HL-60/S4 treated with phorbol 12-myristate 13-acetate at 8.2 ng/mL for 4 days and 3 days (cell line): ENCODE results near the gene ARHGAP45.

Experiments
- in situ Hi-C: fragments of 300-500 bp; cut with MboI; formaldehyde crosslinking; loops from 2 replicates; pipeline ENCODE4 v1.15.0; 2022; ENCODE audit warnings: low sequenced_read_pairs

ARHGAP45 gene

DNA sequence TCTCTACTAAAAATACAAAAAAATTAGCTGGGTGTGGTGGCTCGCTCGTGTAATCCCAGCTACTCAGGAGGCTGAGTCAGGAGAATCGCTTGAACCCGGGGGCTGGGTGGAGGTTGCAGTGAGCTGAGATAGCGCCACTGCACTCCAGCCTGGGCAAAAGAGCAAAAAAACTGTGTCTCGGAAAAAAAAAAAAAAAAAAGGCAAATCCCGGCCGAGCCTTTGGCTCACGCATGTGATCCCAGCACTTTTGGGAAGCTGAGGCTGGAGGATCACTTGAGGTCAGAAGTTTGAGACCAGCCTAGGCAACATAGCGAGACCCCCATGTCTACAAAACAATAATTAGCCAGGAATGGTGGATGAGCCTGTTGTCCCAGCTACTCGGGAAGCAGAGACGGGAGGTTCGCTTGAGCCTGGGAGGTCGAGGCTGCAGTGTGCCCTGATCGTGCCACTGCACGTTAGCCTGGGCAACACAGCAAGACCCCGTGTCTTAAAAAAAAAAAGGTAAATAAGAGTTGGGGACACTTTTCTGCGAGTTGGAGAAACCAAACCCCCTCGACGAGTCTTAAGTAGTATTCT is 36.3 kb downstream of the ARHGAP45 start:
- in situ Hi-C loops, result no loop called here

DNA sequence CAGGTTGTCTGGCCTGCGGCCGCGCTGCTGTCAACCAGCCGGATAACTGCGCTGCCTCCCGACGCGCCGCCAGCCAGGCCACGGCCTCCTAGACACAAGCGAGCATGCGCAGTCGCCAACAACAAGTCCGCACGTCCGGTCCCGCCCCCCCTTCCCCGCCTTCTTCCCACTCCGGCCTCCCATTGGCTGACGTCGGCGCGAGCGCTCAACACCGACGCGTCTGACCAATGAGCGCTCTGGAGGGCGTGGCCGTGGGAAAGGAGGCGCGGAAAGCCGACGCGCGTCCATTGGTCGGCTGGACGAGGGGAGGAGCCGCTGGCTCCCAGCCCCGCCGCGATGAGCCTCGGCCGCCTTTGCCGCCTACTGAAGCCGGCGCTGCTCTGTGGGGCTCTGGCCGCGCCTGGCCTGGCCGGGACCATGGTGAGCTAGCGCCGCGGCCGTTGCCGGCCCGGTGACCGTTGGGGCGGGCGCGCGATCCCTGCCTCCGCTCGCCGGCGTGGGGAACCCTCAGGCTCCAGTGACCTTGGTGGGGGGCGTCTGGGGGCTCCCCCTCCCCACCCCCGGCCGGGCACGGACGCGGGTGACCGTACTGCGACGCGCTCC is 36.8 kb downstream of the ARHGAP45 start, which contains the start of gene GPX4:
GPX4 (plus strand) TSS at position 287 of the 603 bp plus-strand sequence; CDS start at position 337, 50 bp downstream.
- in situ Hi-C loops, result no loop called here

DNA sequence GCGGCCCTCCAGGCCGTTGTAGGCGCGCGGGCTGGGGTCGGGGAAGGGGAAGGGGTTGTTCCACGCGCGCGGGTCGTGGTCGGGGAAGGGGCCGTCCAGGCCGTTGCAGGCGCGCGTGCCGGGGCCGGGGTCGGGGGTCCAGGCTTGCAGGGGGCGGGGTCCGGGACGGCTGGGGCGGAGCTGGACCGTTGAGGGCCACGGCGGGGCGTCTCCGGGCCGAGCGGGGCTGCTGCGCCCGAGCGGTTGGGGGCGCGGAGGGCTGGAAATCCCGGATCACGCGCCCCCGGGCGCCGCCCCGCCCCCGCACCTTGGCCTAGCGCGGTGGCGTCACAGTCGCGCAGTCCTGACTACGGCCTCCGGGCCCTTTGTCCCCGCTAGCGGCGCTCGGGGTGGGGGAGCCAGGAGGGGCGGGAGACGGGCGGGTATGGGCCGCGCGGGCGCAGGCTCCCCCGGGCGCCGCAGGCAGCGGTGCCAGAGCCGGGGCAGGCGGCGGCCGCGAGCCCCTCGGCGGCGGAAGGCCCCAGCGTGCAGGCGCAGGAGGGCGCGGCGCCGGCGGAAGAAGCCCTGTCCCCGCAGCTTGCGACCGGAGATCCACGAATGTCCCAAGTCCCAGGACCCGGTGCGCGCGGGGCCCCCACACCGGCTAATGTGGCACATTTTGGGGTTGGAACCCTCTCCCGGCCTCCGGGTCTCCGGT is 37.5 kb downstream of the ARHGAP45 start:
- in situ Hi-C loops, result no loop called here

DNA sequence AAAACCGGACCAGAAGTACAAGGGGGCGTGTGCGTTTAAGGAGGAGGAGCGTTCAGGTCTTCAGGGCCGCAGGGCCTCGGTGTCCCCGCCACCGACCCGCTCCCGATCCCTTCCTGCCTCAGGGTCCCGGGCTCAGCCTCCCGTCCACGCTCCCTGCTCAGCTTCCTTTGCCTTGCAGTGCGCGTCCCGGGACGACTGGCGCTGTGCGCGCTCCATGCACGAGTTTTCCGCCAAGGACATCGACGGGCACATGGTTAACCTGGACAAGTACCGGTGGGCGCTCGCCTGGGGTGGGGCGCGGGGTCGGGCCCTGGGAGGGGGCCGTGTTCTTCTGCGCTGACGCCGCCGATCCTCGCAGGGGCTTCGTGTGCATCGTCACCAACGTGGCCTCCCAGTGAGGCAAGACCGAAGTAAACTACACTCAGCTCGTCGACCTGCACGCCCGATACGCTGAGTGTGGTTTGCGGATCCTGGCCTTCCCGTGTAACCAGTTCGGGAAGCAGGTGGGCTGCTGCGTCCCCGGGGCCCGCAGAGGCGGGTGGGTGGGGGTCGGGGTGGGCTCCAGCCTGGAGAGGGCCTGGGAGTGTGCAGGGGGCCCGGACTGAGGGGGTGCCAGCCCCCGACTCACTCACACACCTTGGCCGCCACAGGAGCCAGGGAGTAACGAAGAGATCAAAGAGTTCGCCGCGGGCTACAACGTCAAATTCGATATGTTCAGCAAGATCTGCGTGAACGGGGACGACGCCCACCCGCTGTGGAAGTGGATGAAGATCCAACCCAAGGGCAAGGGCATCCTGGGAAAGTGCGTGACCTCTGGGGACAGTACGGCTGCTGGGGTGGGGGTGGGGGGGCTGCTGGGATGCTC is 38.3 kb downstream of the ARHGAP45 start:
- in situ Hi-C loops, result no loop called here

DNA sequence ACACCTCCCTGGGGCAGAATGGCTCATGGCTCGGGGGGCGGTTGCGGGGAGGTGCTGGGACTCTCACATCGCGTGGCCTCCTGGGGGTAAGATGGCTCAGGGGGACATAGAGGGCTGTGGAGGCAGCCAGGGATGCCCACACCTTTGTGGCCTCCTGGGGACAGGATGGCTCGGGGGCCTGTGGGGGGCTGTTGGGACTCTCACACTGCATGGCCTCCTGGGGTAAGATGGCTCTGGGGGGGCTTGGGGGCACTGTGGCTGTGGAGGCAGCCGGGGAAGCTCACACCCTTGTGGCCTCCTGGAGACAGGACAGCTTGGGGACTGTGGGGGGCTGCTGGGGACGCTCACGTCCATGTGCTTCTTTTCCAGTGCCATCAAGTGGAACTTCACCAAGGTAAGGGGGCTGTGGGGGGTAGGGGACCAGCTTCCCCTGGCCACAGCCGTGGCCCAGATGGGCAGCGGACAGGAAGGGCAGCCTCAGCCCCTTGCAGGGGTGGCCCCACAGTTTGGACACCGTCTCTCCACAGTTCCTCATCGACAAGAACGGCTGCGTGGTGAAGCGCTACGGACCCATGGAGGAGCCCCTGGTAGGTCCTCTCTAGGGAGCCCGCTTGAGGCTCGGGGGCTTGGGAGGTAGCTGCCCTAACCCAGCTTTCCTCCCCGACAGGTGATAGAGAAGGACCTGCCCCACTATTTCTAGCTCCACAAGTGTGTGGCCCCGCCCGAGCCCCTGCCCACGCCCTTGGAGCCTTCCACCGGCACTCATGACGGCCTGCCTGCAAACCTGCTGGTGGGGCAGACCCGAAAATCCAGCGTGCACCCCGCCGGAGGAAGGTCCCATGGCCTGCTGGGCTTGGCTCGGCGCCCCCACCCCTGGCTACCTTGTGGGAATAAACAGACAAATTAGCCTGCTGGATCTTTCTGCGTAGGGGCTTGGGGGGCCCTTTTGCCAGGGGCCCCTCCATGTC is 39.2 kb downstream of the ARHGAP45 start:
- in situ Hi-C loops, result no loop called here

DNA sequence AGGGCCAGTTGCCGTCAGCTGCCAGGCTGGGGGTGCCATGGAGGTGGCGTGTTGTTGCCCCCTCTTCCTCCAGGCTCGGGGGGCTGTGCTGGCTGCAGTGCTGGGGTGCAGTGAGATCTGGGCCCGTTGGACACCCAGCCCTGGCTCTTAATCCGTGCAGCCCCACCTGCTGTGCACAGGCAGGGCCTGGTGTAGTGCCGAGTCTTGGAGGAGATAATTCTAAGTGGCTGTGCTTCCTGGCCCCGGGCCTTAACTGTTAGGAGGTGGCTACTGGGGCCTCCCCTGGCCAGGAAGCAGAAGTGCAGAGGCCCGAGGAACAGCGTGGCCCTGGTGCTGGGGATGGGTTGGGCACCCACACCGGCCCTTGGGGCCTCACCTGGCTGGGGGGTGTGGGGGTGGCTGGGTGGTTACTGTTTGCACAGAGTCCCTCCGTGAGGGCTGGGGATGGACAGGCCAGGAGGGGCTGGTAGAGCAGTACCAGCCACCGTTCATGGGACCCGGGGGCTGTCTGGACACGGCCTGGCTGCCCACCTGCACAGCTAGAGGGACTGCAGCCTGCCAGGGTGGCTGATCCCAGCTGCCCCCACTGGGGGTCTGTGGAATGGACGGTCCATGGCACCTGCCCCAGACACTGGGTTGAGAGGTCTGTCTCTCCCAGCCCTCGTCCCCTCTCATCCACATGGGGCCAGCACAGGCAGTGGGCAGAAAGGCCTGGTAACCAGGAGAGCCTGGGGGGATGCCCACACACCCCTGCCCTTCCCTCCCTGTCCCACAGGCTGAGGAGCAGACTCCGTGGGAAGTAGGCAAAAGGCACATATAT is 40.1 kb downstream of the ARHGAP45 start:
- in situ Hi-C loops, result no loop called here

DNA sequence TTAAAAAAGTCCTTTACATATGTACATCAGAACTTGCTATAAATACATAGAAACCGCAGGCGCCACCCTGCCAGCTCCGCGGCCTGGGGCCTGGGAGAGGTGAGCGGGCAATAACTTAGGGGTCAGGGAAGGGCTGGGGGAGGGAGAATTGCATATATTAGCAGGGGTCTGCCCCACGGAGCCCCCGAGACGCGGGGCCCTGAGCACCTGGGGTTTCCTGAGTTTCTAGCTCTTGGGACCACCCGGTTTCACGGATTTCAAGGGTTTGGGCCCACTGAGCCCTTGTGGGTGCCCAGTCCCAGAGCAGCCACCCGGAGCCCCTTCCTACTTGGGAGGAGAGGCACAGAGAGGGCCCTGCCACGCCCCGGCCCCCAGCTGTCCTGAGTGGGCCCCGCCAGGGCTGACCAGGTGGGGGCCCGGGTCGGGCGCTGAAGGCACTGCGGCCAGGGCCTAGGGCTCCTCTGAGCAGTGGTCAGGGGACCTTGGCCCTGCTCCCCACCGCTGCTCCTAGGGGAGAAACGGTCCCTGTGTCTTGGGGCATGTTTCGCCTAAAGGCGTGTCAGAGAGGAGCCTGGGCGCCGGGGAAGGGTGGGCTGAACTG is 40.8 kb downstream of the ARHGAP45 start:
- in situ Hi-C loops, result no loop called here

DNA sequence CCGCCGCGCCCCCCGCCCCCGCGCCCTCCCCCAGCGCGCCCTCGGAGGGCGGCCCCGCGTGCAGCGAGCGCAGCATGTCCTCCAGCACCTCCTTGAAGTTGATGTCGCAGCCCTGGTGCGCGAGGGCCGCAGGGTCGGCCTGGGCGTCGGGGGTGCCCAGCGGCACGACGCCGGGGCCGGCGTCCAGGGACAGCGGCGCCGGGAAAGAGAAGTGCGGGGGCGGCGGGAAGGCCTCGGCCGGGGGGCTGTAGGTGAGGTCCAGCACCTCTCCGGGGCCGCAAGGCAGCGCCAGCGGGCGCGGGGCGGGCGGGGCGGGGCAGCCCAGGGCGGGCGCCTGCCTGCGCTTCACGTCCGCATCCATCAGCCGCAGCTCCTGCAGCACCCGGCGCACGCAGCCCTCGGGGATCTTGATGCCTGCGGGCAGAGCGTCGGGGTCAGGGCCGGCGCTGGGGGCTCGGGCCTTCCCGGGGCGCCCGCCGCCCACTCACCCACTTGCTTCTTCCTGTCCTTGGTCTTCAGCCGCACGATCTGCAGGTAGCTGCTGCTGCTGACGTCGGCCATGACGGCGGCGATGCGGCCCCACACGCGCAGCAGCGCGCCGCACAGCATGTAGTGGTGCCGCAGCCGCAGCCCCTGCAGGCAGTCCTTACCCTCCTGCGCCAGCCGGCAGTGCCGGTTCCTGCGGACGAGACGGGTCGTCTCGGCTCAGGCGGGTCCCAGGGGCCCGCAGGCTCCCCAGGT is 41.5 kb downstream of the ARHGAP45 start:
- in situ Hi-C loops, result no loop called here

DNA sequence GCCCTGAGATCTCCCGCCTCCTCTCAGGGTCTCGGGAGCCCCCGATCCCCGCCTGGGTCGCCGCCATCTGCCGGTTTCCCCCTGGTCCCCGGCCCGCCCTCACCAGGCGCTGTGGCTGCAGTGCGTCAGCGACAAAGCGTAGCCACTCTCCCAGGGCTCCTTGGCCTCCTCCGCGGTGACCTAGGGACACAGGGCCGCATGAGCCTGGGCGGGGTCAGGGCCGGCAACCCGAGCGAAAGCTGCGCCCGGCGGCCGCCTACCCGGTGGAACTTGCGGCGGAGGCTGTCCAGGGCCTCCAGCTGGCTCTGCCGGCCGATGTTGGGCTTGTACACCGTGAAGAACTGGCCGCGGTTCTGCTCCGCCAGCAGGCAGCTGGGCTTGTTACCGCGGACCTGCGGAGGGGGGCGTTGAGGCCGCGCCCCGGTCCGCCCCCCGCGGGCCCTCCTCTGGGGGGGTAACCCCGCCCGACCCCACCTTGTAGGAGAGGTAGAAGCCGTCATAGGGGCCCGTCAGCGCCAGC is 42.1 kb downstream of the ARHGAP45 start:
- in situ Hi-C loops, result no loop called here

DNA sequence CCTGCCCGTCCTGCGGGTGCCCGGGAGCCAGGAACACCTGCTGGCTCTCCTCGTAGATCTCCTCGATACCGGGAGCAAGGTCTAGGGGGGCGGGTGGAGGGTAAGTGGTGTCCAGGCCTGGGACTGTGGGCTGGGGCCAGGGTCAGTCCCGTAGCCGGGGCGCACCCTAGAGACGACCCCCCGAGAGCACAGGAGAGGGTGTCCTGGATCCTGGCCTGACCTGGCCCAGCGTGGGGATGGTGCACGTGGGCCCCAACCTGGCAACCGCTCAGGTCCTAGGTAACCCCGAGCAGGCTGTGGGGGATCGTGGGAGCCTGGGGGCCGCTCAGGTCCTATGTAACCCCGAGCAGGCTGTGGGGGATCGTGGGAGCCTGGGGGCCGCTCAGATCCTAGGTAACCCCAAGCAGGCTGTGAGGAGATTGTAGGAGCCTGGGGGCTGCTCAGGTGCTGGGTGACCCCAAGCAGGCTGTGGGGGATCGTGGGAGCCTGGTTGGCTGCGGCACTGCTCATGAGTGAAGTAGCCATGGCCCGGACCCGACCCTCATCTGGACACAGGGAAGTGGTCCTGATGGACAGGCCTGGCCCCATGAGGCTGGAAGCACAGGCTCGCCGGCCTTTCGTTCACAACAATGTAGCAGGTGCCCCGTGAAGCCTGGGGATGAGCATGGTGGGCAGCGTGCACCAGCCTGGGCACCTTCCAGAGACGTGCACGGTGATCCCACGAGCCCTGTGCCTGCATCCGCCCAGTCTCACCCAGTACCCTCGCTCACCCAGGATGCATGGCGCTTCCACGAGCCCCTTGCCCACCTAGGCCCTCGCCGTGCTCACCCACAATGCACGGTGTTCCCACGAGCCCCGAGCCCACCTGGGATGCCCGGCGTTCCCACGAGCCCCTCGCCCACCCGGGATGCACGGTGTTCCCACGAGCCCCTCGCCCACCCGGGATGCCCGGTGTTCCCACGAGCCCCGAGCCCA is 43.0 kb downstream of the ARHGAP45 start:
- in situ Hi-C loops, result loop anchor here (10.0 kb wide), 1 partner anchor 85 kb away; no protein-coding TSS in a partner anchor

DNA sequence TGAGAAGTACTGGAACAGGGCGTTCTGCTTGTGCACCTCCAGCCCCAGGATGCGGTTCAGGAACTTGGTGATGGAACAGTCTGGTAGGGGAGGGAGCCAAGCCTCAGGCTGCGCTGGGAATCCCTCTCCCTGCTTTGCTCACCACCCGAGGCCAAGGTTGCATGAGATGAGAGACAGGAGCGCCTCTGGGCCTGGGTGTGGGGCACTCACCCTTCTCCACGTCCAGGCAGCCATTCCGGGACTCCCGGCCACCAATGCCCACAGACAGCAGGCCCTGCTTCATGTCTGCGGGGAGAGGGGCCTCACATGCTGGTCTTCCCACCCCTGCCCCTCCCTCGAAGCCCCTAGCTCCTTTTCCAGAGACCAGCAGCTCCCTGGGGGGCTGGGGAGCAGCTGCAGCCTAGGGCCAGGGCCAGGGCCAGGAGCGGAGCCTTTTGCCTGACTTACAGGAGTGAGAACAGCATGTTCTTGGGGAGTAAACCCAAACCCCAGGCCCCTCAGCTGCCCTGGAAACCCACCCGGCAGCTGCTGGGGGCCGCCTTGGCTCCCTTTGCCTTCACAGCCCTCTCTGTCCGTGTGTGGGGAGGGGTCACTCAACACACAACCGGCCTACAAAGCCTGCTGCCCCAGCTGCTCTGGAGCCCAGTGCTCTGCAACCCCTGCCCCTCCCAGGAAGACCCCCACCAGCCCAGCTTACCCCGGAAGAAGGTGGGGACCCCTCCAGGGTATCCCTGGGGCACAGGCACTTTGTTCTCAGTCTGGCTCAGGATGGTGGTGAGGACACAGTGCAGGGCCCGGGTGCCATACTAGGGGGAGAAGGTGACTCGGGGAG is 44.1 kb downstream of the ARHGAP45 start:
- in situ Hi-C loops, result loop anchor here (10.0 kb wide), 1 partner anchor 84 kb away; no protein-coding TSS in a partner anchor

DNA sequence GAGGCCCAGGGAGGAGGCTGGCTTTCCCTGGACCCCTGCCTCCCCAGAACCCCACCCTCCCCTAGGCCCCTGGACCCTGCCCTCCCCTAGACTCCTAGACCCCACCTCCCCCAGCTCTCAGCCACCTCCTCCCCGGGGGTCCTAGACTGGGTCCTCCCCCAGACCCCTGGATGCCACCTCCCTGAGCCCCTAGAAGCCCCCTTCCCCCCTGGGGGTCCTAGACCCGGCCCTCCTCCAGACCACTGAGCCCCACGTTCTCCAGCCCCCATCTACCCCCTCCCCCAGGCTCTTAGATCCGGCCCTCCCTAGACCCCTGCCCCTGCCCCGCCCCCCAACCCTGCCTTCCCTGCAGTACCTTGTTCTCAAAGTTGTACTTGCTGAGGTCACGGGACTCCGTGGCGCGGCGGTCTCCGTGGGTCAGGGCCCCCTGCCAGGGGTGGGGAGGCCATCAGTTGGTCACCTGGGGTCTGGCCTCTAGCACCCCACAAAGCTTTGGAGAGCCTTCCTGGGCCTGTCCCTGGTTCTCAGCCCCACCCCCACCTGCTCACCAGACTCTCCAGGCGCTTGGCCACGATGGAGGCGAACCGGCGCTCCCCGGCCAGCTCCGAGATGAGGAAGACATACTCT is 44.8 kb downstream of the ARHGAP45 start:
- in situ Hi-C loops, result loop anchor here (10.0 kb wide), 1 partner anchor 83 kb away; no protein-coding TSS in a partner anchor

DNA sequence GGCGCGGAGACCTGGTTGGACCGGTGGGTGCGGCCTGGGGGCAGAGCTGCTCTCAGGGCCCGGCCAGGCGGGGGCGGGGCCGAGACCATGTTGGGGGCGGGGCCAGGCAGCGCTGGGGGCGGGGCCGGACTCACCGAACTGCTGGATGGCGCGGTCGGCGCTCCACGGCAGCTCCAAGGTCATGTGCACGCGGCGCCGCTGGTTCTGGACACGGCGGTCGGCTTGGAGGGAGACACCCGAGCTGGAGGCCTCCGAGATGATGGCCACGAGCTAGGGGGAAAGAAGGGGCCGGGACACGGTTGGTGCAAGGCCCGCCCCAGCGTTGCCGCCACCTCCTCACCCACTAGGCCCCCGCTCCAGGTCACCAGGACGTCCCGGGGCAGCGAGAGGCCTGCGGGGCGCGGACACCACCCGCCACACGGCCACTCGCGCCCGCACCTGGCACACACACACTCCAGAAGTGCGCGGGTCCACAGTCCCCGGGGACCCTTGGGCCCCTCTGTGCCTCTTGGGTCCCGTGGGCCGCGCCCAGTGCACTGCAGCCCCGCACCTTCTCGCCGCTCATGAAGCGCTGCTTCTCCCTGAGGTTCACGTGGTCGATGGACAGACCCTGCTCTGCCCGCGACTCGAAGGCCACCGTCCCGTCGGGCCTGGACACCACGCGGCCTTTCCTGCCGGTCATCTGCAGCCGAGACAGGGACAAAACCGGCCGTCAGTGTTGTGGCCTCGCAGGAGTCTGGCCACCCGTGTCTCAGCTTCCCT is 45.5 kb downstream of the ARHGAP45 start:
- in situ Hi-C loops, result loop anchor here (10.0 kb wide), 1 partner anchor 82 kb away; no protein-coding TSS in a partner anchor
